H1 (cell line): ENCODE results near the gene GRIA1. TPM values are rescaled to one million over a fixed set of nuclear protein-coding genes. Genes with fewer than 3 reads are reported as not detected.

ENCODE experiments used
- EGR1 ChIP-seq: IDR thresholded peaks from 2 replicates; pipeline ENCODE4 v1.6.1; 2011; ENCODE audit warnings: low read depth, low read length, borderline replicate concordance
- USF2 ChIP-seq: IDR thresholded peaks from 2 replicates; pipeline ENCODE4 v1.6.1; 2011; ENCODE audit warnings: low read length, improper control_type of control experiment
- polyA plus RNA-seq, 7 experiments: library from polyadenylated mRNA; depleted of rRNA in 3 of 7; stranded (reverse) in 5 of 7; unstranded in 2 of 7; fragments of >200 nt in 5 of 7; fragments of 200-250 nt in 2 of 7; gene quantifications; 1 replicate in 5 of 7; 2 replicates in 1 of 7; 4 replicates in 1 of 7; pipeline versions ENCODE4 v1.2.1 to v1.2.3, GENCODE V29; 2011 to 2013; ENCODE audit warnings: missing spikeins in 2 of 7, mixed read lengths in 2 of 7
- total RNA-seq: library from RNA; stranded (reverse); fragmentation: NEBNext Ultra II Directional; extraction: Animal tissue kit (Norgen Biotek cat#: 25700); gene quantifications from 2 replicates; pipeline ENCODE4 v1.2.1, GENCODE V29; 2021

The GRIA1 gene
- total and polyA plus RNA-seq, 2 of the 8 experiments (the other 6 are each of a cell fraction or from before 2014, with no cell fraction given) = 0.97 to 2.5 TPM

- TF ChIP-seq USF2 (no peak), EGR1 (no peak)
- TF ChIP-seq, all 59 proteins: peak for 0
Measured at GRCh38 chr5:153520137-153520536, 29.7 kb downstream of the GRIA1 start (continued).
